NCI-H2081 treated with DMSO at 0.1 percent for 48 hours (cell line): Measurements from ENCODE around the gene ADGRB2.
A peak's percentile ranks its signal among the peaks of the same experiment; 100 is the strongest.

Source experiments
- DNase-seq: peaks from one replicate; lab custom pipeline; 2025; lab: John Stamatoyannopoulos, UW

Gene ADGRB2, protein sequence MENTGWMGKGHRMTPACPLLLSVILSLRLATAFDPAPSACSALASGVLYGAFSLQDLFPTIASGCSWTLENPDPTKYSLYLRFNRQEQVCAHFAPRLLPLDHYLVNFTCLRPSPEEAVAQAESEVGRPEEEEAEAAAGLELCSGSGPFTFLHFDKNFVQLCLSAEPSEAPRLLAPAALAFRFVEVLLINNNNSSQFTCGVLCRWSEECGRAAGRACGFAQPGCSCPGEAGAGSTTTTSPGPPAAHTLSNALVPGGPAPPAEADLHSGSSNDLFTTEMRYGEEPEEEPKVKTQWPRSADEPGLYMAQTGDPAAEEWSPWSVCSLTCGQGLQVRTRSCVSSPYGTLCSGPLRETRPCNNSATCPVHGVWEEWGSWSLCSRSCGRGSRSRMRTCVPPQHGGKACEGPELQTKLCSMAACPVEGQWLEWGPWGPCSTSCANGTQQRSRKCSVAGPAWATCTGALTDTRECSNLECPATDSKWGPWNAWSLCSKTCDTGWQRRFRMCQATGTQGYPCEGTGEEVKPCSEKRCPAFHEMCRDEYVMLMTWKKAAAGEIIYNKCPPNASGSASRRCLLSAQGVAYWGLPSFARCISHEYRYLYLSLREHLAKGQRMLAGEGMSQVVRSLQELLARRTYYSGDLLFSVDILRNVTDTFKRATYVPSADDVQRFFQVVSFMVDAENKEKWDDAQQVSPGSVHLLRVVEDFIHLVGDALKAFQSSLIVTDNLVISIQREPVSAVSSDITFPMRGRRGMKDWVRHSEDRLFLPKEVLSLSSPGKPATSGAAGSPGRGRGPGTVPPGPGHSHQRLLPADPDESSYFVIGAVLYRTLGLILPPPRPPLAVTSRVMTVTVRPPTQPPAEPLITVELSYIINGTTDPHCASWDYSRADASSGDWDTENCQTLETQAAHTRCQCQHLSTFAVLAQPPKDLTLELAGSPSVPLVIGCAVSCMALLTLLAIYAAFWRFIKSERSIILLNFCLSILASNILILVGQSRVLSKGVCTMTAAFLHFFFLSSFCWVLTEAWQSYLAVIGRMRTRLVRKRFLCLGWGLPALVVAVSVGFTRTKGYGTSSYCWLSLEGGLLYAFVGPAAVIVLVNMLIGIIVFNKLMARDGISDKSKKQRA (N-terminal part only)

DNA sequence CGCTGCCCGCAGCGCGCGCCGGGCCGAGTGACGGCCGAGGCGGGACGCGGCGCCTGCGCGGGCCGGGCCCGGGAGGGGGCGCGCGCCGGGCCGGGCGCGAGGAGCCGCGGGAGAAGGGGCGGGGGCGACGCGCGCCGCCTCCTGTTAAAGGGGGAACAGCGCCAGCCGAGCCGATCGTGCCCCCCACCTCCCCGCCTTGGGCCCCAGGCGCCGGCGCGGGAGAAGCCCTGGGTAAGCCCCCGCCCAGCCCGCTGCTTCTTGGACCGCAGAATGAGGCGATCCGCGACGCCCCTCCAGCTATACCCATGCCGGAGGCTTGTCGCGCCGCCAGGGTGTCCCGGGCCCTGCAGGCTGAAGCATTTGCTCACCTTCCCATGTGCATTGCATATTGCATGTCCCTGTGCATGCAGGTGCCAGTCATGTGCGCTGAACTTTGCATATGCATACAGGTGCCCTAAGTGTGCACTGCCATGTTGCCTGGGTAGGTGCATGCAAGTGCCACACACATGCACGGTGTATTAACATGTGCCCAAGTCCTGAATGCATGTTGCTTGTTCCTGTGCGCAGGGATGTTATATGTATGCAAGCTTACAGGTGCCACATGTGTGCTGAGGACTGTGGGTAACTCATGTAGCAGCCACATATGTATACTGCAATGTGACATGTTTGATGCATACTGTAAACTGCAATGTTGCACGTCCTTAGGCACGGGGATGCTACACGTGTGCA is at the start of gene ADGRB2:
Gene ADGRB2, minus strand, starts transcription at position 29 of the 729 bp plus-strand sequence. CDS start 7,119 bp downstream, outside the sequence.
- DNase-seq, result no peak

DNA sequence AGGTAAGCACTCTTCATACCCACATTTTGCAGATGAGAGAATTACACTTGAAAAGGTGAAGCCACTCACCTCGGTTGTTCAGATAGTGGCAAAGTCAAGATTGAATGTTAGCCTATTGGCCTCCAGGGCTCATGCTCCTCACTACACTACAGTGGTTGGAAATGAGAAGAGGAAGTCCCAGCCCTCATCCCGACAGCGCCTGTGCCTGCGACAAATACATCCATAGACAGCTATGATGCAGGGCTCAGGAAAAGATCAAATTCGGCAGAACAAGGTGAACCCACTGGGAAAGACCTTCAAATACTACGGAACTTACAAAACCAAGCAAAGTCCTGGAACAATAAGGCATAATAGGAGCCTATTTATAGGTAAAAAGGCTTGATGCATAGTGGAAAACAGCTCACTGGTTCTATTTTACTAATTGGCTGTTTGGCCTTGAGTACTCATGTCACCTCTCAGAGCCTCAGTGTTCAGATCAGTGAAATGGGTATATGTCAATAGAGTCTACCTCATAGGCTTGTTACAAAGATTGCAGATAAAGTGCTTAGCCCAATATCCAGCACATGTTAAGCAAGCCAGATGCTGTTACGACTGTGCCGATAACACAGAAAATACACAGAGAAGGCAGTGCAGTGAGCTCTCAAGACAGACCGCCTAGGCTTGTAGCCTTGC is 48.2 kb upstream of the ADGRB2 start:
- DNase-seq, result no peak

DNA sequence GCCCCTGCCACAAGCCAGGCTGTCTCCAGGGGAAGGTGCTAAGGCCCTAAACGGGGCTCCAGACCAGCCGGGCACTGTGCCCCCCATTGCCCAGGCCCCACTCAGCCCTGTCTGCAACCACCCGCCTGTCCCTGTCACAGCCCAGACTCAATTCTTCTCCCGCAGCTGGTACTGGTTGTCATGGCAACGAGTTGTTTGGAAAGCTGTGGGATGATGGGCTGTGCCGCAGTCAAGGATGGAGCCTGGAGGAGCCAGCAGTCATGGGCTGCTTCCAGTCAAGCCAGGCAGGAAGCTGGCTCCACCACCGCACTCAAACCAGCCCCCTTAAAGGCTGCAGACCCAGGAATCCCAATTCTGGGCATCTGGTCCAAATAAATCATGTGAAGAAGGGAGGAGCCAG is 47.5 kb upstream of the ADGRB2 start:
- DNase-seq, result peak; percentile 15

DNA sequence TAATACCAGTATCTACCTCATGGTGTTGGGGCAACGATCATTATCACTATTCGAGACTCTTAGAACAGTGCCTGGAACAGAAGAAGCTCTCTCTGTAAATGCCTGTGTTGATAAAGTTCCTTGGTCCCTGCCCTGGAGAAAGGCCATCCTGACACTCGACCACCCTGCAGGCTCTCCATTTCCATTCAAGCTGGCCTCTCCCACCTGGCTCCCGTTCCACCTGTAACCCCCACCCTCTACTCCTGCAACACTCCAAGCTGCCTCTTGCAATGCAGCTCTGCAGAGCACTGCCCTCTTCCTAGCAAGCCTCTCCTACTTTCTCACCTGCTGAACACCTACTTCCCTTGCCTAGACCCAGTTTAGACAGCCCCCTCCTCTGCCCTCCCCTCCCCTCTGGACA is 45.6 kb upstream of the ADGRB2 start:
- DNase-seq, result no peak

DNA sequence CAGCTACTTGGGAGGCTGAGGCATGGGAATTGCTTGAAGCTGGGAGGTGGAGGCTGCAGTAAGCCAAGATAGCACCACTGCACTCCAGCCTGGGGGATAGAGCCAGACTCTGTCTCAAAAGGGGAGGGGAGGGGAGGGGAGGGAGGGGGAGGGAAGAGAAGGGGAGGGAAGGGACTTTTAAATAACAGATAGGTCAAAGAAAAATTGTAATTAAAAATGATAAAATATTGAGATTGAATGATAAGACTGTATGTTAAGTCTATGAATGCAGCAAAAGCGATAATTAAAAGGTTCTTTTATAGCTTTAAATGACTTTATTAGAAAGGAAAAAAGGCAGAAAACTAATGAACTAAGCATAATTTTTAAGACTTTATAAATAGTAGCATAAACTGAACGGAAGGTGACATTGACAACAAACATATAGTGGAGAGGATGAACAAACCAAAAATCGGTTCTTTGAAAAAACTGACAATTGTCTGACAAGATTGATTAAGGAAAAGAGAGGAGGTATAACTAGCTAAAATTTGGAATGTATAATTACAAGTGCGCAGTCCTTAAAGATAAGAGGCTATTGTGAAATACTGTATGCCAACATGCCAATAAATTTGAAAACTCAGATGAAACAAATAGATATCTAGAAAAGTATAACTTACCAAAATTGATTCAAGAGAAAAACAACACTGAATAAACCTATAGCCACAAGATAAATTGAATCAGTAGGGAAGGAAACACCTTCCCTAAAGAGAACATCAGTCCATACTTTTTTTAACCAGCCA is 43.3 kb upstream of the ADGRB2 start:
- no peak for DNase-seq

DNA sequence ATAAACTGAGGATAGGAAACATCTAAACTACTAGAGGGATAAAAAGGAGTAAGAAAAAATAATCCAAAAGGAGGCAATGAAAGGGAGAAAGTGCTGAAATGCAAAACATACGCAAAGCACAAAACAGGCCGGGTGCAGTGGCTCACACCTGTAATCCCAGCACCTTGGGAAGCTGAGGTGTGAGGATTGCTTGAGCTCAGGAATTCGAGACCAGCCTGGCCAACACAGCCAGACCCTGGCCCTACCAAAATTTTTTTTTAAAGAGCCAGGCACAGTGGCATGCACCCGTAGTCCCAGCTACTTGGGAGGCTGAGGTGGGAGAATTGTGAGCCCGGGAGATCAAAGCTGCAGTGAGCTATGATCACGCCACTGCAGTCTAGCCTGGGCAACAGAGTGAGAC is 41.2 kb upstream of the ADGRB2 start:
- no peak for DNase-seq

DNA sequence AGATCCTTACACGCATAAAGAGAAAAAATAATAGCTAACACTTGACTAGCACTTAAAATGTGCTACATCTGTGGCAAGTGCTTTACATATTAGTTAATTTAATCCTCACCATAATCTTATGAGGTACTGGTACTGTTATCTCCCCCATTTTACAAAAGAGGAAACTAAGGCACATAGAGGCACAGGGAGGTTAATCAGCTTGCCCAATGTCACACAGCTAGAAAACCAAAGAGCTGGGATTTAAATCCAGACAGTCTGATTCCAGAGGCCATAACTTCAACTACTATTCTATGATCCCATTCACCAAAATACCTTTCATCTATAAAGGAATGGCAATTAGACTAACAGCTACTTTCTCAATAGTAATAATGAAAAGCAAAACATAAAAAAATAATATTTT is 40.0 kb upstream of the ADGRB2 start:
- DNase-seq, result no peak

DNA sequence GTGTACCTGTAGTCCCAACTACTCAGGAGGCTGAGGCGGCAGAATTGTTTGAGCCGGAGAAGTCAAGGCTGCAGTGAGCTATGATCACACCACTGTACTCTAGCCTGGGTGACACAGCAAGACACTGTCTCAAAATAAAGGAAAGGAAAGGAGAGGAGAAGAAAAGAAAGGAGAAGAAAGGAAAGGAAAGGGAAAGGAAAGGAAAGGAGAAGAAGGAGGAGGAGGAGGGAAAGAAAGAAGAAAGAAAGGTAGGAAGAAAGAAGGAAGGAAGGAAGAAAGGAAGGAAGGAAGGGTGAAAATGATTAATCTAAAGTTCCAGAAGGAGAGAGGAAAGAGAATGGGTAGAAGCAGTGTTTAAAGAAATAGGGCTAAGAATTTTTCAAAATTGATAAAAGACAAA is 39.5 kb upstream of the ADGRB2 start:
- no peak for DNase-seq

DNA sequence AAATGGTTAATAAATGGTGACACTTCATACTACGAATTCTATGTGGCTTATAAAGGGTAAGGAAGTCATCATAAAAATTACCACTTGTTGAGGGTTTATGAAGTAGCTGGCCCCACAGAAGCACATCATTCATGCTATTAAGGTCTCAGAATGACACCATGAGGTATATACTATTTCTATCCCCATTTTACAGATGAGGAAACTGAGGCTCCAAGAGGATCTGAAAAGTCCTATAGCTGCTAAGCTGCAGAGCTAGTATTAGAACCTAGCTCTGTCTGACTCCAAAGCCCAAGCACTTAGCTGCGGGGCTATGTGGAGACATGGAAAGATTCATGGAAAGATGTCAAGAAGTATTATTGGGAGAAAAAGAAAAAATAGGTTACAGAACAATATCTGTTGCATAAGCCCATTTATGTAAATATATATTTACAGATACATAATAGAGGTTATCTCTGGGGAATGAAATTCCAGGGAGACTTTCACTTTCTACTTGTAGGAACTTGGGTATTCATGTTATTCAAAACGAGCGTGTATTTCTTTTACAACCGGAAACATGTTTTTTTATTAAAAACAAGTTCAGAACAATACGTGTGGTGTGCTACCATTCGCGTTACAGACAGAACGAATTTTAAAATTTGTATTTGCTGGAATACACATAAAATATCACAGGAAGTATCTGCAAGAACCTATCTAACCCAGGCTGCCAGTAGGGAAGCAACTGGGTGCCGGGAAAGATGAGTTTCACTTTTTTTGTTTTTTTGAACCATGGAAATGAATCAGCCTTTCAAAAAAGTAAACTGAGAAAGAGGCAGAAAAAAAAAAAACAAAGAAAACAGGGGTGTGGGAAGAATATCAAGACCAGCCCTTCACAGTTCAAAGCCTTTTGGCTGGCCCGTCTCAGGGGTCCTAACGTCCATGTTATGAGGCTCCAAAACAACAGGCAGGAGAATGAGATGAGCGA is 38.3 kb upstream of the ADGRB2 start:
- DNase-seq, result no peak

DNA sequence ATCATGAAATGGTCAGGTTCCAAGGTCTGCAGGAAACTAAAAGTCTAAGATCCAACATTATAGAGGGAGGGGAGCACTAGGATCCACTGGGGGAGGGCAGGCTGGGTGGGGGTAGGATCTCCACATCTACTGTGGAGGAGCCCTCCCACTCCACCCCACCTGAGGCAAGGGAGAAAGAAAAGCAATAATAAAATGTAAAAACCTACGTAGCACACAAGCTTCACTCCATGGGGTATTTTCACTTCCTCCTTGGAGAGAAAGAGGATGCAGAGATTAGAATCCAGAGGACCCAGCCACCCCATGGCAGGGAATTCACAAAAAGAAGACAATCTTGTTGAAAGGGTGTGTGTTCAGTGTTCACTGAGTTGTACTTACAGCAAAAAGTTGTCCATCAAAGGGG is 37.3 kb upstream of the ADGRB2 start:
- DNase-seq, result no peak

DNA sequence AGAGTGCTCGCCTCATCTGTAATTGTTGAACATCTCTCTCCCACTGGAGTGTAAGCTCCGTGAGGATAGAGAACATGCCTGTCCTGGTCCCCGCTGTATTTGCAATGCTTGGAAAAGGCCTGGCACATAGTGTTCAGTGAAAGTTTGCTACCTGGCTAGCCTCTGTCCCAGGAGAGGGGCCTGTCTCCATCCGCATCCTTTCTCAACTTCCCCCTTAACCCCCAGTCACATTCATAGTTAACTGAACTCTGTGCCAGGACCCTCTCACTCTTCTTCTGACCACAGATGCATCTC is 36.5 kb upstream of the ADGRB2 start:
- DNase-seq, result no peak

DNA sequence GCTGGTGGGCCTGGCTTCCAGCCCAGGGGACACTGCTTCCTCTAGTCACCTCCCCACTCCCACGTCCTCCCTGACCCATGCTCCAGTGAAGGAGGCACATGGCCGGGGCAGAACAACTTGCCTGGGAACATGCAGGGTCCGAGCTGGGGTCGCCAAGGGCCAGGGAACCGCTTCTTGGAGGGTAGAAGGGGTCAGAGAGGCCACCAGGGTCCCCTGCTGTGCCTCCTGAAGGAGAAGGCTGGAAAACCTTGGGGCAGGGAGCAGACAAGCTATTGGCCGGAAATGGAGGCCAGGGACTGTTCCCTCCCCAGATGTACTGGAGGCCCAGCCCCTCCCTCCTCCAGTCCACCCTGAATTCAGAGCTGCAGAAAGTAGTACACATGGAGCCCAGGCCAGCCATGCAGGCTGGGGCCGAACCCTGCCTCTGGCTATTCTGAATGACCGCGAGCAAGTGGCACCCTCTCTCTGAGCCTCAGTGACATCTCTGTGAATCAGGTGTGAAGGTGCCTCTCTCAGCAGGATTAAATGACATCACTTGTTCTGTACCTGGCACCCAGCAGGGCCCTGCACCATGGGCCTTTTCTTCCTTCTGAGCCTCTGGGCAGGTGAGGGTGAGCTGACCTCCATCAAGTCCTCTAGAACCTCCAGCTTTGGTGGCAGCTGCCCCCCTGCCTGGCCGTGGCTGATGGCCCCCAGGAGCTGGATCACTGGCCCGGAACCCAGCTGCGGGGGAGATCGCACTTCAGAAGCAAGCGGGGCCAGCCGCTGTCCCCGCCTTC is 35.9 kb upstream of the ADGRB2 start:
- no peak for DNase-seq

DNA sequence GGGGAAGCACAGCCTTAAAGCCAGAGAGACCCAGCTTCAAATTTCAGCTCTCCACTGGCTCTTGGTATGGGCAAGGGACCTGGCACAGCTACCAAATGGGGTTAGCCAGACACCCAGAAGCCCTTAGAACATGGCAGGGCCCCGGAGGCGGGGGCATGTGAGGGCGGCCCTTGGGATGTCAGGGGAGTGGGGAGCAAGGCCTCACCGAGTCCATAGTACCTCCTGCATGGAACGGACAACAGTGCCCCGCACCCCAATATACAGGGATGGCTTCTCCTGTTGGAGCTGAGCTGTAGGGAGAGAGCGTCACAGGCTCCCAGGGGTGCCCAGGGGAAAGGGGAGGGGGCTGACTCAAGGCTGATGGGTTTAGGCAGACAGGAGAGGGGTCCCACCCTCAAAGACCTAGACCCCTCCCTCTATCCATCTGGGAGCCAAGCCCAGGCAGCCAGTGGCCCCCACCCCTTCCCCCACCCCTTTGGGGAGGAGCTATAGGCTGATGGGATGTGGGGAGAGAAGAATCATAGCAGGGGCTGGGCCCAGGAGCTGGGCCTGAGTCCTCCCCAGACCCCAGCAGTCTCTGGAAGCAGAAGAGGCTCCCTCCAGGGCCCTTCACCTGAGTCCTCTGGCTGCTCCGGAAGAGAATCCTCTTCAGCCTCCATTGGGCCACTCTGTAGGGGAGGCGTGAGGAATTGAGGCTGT is 35.2 kb upstream of the ADGRB2 start:
- no peak for DNase-seq

DNA sequence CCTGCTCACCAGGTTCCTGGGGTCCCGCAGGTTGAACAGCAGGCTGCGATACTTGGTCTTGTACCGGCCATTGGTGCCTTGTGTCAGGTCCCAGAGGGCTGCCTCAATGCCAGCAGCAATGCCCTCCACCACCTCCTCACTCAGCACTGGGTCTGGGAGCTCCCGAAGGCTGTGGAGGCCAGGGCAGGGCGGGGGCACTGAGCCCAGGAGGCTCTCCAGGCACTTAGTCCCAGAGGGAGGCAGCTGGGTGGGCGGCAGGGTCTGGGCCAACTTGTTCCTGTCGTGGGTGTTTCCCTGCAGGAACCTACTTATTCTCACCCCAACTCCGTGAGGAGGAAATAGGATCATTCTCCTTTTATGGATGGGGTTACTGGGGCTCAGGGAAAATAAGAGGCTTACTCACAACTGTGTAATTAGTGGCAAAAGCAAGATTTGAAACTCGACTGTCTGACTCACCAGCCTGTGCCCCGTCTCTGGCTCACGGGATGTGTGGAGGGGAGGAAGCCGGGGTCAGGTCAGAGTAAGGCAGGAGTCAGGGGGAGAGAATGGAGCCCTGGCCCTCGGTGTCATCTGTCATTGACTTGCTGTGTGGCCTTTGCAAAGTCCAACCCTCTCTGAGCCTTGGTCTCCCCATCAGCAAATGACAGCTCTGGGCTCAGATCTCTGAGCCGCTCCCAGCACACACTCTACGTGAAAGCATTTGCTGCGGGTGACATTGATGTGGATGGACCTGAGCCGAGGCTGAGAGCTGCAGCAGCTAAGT is 34.5 kb upstream of the ADGRB2 start:
- no peak for DNase-seq

DNA sequence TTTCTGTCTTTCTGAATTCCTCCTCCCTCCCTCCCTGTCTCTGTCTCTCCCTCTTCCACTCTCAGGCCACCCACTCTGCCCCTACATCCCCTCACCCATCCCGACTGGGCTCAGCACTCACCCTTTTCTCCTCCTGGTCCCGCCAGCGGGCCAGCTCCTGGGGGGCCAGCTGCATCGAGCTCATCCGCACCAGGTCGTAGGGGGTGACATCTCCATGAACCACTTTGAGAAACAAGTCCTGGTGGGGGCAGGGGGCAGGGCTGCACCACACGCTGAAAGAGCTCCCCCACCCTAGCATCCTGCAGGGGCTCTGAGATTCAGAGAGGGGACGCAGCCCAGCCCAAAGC is 33.9 kb upstream of the ADGRB2 start:
- no peak for DNase-seq

DNA sequence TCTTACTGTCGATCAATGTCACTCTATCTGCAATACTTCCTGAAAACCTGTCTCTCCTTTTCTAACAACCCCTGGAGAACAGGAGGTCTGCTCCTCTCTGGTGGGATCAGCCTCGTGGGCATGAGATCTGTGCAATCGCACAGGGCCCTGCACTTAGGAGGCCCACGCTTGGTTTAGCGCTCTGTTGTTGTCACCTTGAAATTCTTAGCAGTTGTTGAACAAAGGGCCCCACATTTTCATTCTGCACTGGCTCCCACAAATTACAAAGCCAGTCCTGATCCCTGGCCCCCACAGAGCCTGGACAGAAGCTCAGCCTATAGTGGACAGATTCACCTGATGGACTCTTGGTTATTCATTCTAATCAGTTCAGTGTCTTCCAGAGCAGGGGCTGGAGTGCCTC is 33.1 kb upstream of the ADGRB2 start:
- DNase-seq, result no peak

DNA sequence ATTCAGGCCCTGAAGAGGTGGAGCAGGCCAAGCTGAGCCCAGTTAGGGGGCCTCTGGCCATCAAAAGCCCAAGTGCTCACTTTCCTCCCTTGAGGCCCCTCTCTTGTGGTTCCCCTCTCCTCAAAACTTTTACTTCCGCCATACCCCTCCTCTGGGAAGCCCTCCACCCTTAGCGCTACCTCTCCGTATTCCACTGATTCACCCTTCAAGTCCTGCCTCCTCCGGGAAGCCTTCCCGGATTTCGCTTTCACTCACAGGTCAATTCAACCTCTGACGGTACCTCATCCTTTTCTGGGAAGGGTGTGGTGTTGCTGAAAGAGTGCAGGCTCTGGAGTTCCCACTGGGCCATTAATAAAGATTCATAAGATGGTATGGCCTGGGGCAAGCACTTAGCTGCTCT is 32.6 kb upstream of the ADGRB2 start:
- DNase-seq, result no peak
